Hypothalamus (tissue), 51 donors: Measurements from ENCODE around the gene TNS1.
A peak's percentile ranks its signal among the peaks of the same experiment; 100 is the strongest.

Source experiments
- DNase-seq, 51 donors: peaks; one replicate each; lab custom pipeline; 2025; lab: John Stamatoyannopoulos, UW

TNS1 gene

GRCh38 chr2:217805668-217806481, 196.9 kb downstream of the TNS1 start:
- no peak for DNase-seq

GRCh38 chr2:217804791-217805667, 197.8 kb downstream of the TNS1 start:
- DNase-seq = no peak

- DNase-seq = no peak
Measured at GRCh38 chr2:217804338-217804737, 198.5 kb downstream of the TNS1 start.

GRCh38 chr2:217803653-217803960, 199.2 kb downstream of the TNS1 start:
- DNase-seq = no peak

GRCh38 chr2:217802876-217803652, 199.7 kb downstream of the TNS1 start:
- no peak for DNase-seq

- DNase-seq = no peak
Measured at GRCh38 chr2:217802266-217802665, 200.5 kb downstream of the TNS1 start.

- DNase-seq = no peak
Measured at GRCh38 chr2:217801711-217802110, 201.1 kb downstream of the TNS1 start.

GRCh38 chr2:217801115-217801531, 201.7 kb downstream of the TNS1 start:
- no peak for DNase-seq

GRCh38 chr2:217800433-217801114, 202.2 kb downstream of the TNS1 start:
- no peak for DNase-seq

GRCh38 chr2:217799563-217800432, 203.0 kb downstream of the TNS1 start:
- no peak for DNase-seq

GRCh38 chr2:217798743-217799562, 203.8 kb downstream of the TNS1 start:
- peak in 10 of 51 donors; percentile 12 to 36 (median 26) for DNase-seq

- DNase-seq = no peak
Measured at GRCh38 chr2:217798191-217798590, 204.6 kb downstream of the TNS1 start.

GRCh38 chr2:217797661-217798069, 205.1 kb downstream of the TNS1 start:
- peak in 1 of 51 donors; percentile 15 for DNase-seq

GRCh38 chr2:217797165-217797564, 205.6 kb downstream of the TNS1 start:
- no peak for DNase-seq

- DNase-seq = no peak
Measured at GRCh38 chr2:217795706-217796465, 206.9 kb downstream of the TNS1 start.

GRCh38 chr2:217795067-217795466, 207.7 kb downstream of the TNS1 start:
- DNase-seq = no peak

GRCh38 chr2:217794133-217794986, 208.4 kb downstream of the TNS1 start:
- no peak for DNase-seq
